Stimulated activated CD8-positive, alpha-beta memory T cell treated with anti-CD3 and anti-CD28 coated beads, Interleukin-7, amount 100 ng/mL, for 48 hours (primary cell): Measurements from ENCODE around the gene CST1.

Experiments
- DNase-seq, 2 donors: peaks; one replicate each; pipeline ENCODE4 v3.0.0-alpha.2; 2020; ENCODE audit warnings: low read depth in 1 of 2; ENCODE audit errors: extremely low read depth in 1 of 2

The CST1 gene

DNA sequence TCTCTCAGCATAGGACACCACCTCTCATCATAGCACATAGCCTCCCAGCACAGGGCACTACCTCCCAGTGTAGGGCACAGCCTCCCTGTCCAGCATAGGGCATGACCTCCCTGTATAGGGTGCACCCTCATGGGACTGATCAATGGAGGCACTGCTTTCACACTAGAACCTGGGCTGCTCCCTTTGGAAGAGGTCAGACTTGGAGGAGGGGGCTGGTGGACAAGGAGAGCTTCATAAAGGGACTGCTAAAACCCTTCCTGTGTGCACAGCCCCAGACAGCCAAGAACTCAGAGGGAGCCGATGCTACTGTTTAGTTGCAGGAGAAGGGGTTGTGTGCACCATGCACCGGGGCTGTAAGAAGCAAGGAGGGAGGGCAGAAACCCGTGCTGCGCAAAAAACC, 40.0 kb downstream of the CST1 start:
- no peak for DNase-seq

DNA sequence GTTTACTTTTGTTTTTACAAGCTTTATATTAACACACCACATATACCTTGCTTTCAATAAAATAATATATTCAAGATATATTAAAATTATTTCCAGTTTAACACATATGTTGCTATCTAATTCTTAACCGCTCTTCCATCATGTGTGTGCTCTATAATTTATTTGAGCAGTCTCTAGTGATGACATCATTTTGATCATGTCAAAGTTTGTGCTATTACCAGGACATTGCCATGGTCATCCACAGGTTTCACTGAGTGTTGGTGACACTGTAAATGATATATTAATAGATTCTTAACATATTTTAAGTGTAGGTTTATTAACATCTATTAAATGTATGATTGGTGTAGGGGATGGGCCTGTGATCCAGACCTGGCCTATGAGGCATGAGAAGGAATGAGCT, 44.8 kb downstream of the CST1 start:
- no peak for DNase-seq

- no peak for DNase-seq
Measured at GRCh38 chr20:23702021-23702420, 48.7 kb downstream of the CST1 start.

DNA sequence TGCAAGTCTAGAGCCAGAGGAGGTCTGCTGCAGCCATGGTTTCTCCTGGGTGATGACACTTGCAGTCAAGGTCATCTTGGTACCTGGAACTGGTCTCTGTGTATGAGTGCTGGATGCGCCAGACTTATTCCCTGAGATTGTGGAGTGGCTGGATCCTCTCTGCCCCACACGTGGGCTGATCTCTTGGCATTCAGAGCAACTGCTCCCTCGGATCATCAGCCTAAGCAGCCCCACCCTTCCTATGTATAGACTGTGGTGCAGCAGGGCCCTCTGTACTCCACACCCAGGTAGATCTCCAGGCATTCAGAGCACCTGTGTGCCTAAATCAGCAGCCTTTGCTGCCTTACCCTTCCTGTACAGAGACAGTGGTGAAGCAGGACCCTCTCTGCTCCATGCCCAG, 49.8 kb downstream of the CST1 start:
- no peak for DNase-seq

DNA sequence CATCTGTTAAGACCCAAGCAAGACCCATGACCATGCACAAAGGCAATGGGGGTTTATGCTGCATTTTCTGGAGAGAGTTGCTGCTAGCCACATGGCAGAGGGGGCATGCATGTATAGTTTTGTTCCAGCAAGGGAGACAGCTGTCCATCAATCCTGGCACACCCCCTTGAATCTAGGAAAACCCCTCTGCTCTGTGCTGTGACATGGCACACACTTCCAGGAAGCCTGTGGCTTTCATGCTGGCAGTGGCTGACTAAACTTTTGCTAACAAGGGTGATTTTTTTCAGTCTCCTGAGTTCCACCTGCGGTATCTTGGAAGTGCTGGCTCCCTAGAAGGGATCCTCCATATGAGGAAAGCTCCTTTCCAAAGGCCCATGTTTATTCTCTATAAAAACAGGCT, 52.8 kb downstream of the CST1 start:
- no peak for DNase-seq
